ENCODE results near the gene EPHA10. TPM values are rescaled to one million over a fixed set of nuclear protein-coding genes. Genes with fewer than 3 reads are reported as not detected.

EPHA10 gene
- total and polyA plus RNA-seq, 2 donors from 2014 or later = 0.88 TPM; not detected in 1

DNA sequence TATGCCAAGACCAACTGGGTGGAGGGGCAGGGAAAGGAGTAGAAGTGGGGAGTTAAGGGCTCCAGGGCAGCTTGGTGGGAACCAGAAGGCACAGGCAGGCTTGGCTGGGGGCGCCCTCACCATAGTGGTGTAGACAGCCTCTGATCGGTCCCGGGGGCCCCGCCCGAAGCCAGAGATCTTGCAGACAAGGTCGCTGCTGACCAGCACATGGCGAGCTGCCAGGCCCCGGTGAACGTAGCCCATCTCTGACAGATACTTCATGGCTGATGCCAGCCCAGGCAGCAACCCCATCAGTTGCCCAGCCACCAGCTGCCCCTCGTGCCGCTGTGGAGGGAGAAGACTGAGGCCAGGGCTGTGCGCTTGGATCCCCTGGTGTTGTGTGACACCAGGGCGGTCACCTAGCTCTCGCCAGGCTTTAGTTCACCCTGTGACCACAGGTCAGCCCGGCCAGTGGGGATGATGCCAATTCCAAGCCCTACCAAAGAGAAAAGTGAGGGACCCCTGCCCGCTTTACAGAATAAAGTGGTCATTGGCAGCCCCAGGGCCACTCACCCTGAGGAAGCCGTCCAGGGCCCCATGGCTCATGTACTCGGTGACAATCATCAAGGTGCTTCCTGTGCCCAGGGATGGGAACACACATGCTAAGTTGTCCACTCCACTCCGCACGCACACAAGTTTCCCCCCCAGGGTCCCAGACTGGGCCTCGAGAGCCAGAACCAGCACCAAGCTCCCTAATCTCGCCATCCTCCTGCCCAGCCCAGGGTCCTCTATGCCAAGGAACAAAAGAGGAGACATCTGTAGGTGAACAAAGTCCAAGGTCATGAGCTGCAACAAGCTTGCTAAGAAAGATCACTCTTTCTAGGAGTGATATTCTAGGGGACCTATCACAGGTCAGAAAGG, 44.4 kb downstream of the EPHA10 start:
- Histone ChIP-seq H3K4me3 (ENCODE audit: low read length in 3 of 3) (no peak overlapping the region), H3K9me3 (ENCODE audit: control insufficient read depth in 2 of 3, insufficient read depth in 1 of 3, low read length in 3 of 3) (no peaks in the 10 kb centered on the region), H3K4me1 (ENCODE audit: control insufficient read depth in 2 of 3, insufficient read depth in 2 of 3, low read depth in 1 of 3, low read length in 3 of 3) (no peaks in the 10 kb centered on the region), H3K27ac (ENCODE audit: low read depth in 2 of 2, low read length in 2 of 2) (no peak overlapping the region), H3K36me3 (ENCODE audit: control insufficient read depth in 2 of 3, insufficient read depth in 3 of 3, low read length in 3 of 3) (no peaks in the 10 kb centered on the region), H3K27me3 (ENCODE audit: control insufficient read depth, insufficient read depth, low read length) (no peaks in the 10 kb centered on the region), H3K9ac (ENCODE audit: low read length in 3 of 3) (no peak overlapping the region)
- DNase-seq = no peak
- TF ChIP-seq, protein P1, sequence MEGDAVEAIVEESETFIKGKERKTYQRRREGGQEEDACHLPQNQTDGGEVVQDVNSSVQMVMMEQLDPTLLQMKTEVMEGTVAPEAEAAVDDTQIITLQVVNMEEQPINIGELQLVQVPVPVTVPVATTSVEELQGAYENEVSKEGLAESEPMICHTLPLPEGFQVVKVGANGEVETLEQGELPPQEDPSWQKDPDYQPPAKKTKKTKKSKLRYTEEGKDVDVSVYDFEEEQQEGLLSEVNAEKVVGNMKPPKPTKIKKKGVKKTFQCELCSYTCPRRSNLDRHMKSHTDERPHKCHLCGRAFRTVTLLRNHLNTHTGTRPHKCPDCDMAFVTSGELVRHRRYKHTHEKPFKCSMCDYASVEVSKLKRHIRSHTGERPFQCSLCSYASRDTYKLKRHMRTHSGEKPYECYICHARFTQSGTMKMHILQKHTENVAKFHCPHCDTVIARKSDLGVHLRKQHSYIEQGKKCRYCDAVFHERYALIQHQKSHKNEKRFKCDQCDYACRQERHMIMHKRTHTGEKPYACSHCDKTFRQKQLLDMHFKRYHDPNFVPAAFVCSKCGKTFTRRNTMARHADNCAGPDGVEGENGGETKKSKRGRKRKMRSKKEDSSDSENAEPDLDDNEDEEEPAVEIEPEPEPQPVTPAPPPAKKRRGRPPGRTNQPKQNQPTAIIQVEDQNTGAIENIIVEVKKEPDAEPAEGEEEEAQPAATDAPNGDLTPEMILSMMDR (IDR thresholded peaks at IDR 0.05; ENCODE audit: borderline replicate concordance, extremely low read depth, insufficient read depth) = no peak
- no peak for FAIRE-seq
- intact Hi-C loops (cut with DNase I) = no loop called here

- Histone ChIP-seq H3K9ac (ENCODE audit: low read length in 3 of 3) (no peak overlapping the region), H3K4me1 (ENCODE audit: control insufficient read depth in 2 of 3, insufficient read depth in 2 of 3, low read depth in 1 of 3, low read length in 3 of 3) (no peaks in the 10 kb centered on the region), H3K4me3 (ENCODE audit: low read length in 3 of 3) (no peak overlapping the region), H3K27me3 (ENCODE audit: control insufficient read depth, insufficient read depth, low read length) (no peaks in the 10 kb centered on the region), H3K27ac (ENCODE audit: low read depth in 2 of 2, low read length in 2 of 2) (no peak overlapping the region), H3K36me3 (ENCODE audit: control insufficient read depth in 2 of 3, insufficient read depth in 3 of 3, low read length in 3 of 3) (no peaks in the 10 kb centered on the region), H3K9me3 (ENCODE audit: control insufficient read depth in 2 of 3, insufficient read depth in 1 of 3, low read length in 3 of 3) (no peaks in the 10 kb centered on the region)
- TF ChIP-seq, protein P1 (IDR thresholded peaks at IDR 0.05; ENCODE audit: borderline replicate concordance, extremely low read depth, insufficient read depth) = no peak
- FAIRE-seq = no peak
- no peak for DNase-seq
- intact Hi-C loops (cut with DNase I) = no loop called here
These were observed 45.2 kb downstream of the EPHA10 start for GRCh38 chr1:37719572-37720195.

DNA sequence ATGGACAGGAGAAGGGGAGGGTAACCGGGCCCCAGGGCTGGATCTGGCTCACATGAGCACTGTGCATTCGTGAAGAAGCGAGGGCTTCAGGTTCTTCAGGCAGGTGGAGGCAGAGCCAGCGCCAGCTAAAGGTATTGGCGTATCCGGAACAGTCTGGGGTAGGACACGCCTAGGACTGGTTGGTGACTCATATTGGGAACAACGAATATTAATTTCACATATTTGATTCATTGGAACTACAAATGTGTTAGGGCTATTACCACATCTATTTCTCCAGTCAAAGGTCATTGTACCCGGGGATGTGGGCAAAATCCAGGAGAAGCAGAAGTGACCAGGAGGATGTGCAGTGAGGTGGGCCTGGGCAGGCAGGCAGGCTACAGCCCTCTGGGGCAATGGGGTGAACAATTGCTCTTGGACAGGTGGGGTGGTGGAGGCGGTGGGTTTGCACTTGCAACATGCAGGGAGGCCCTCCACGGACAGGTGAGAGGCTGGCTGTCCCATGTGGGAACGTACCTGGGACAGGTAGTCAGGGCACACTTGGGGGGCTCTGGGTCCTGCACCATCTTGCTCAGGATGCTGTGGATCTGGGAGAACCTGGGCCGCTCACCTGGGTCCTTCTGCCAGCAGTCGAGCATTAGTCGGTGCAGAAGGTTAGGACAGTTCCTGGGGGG, 45.9 kb downstream of the EPHA10 start:
- Histone ChIP-seq H3K36me3 (ENCODE audit: control insufficient read depth in 2 of 3, insufficient read depth in 3 of 3, low read length in 3 of 3) (no peaks in the 10 kb centered on the region), H3K27me3 (ENCODE audit: control insufficient read depth, insufficient read depth, low read length) (no peaks in the 10 kb centered on the region), H3K9ac (ENCODE audit: low read length in 3 of 3) (no peak overlapping the region), H3K27ac (ENCODE audit: low read depth in 2 of 2, low read length in 2 of 2) (no peak overlapping the region), H3K4me3 (ENCODE audit: low read length in 3 of 3) (no peak overlapping the region), H3K9me3 (ENCODE audit: control insufficient read depth in 2 of 3, insufficient read depth in 1 of 3, low read length in 3 of 3) (no peaks in the 10 kb centered on the region), H3K4me1 (ENCODE audit: control insufficient read depth in 2 of 3, insufficient read depth in 2 of 3, low read depth in 1 of 3, low read length in 3 of 3) (no peaks in the 10 kb centered on the region)
- no peak for DNase-seq
- intact Hi-C loops (cut with DNase I) = no loop called here
- FAIRE-seq = no peak
- TF ChIP-seq, protein P1 (IDR thresholded peaks at IDR 0.05; ENCODE audit: borderline replicate concordance, extremely low read depth, insufficient read depth) = no peak
